RWPE2 (cell line): ENCODE measurements around the gene TK2.

Experiments
- ATAC-seq: fragments of 200-7000 bp; cut with Tn5 transposase; 3 replicates; pipeline ENCODE4 v1.9.1; 2021; ENCODE audit warnings: low read depth
- DNase-seq: peaks from one replicate; pipeline ENCODE4 v3.0.0-alpha.2; 2020; ENCODE audit warnings: low spot score
- H3K27ac ChIP-seq: fragments of 450-650 bp; 2 replicates; pipeline ENCODE4 v1.5.1; 2017; ENCODE audit warnings: mild to moderate bottlenecking; ENCODE audit not compliant: poor library complexity, severe bottlenecking
- H3K27me3 ChIP-seq: fragments of 250-450 bp; sonication (Bioruptor Pico); 2 replicates; pipeline ENCODE4 v1.5.1; 2021; ENCODE audit warnings: mild to moderate bottlenecking, moderate library complexity; ENCODE audit not compliant: insufficient read depth, poor library complexity, severe bottlenecking
- H3K36me3 ChIP-seq: fragments of 250-450 bp; sonication (Bioruptor Pico); 2 replicates; pipeline ENCODE4 v1.5.1; 2020; ENCODE audit warnings: low read depth, mild to moderate bottlenecking, moderate library complexity
- H3K4me1 ChIP-seq: fragments of 250-450 bp; sonication (Bioruptor Pico); 2 replicates; pipeline ENCODE4 v1.5.1; 2021; ENCODE audit warnings: mild to moderate bottlenecking, moderate library complexity; ENCODE audit not compliant: insufficient read depth, poor library complexity, severe bottlenecking
- H3K4me3 ChIP-seq: fragments of 250-450 bp; sonication (Bioruptor Pico); 2 replicates; pipeline ENCODE4 v1.5.1; 2021; ENCODE audit warnings: mild to moderate bottlenecking, moderate library complexity; ENCODE audit not compliant: severe bottlenecking
- H3K9me3 ChIP-seq: fragments of 250-450 bp; sonication (Bioruptor Pico); 2 replicates; pipeline ENCODE4 v1.5.1; 2021; ENCODE audit warnings: mild to moderate bottlenecking, moderate library complexity; ENCODE audit not compliant: severe bottlenecking
- TF ChIP-seq, protein P1 (sequence below): fragments of 450-650 bp; IDR thresholded peaks from one replicate; pipeline ENCODE4 v1.5.1; 2017; ENCODE audit warnings: mild to moderate bottlenecking, moderate library complexity; ENCODE audit not compliant: poor library complexity, severe bottlenecking

The TK2 gene

DNA sequence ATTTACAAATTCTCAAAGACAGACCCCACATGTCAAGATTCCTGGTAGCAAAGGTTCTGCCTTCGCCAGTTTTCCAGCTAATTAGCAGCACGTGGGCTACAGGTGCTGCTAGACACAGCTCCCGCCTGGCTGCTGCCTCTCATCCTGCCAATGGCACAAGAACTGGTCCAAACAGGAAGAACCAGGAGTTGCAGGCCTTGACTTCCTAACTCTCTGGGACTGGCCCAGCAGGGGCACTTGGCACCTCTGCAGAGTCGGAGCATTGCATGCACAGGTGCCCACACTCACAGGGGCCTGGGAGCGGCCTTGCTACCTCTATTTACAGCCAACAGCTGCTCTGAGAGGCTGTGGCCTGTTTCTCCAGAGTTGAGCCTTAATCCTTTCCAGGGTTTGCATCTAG is 39.6 kb downstream of the TK2 start:
- Histone ChIP-seq H3K4me1 (peaks cover 57% of the 10 kb centered on the region), H3K27me3 (no peaks in the 10 kb centered on the region), H3K9me3 (no peaks in the 10 kb centered on the region), H3K36me3 (peaks cover 5% of the 10 kb centered on the region; the same call in 1 of the 2 replicates), H3K4me3 (no peak overlapping the region), H3K27ac (peak overlapping the region; percentile 94)
- DNase-seq: no peak
- ATAC-seq: no peak
- TF ChIP-seq, protein P1, sequence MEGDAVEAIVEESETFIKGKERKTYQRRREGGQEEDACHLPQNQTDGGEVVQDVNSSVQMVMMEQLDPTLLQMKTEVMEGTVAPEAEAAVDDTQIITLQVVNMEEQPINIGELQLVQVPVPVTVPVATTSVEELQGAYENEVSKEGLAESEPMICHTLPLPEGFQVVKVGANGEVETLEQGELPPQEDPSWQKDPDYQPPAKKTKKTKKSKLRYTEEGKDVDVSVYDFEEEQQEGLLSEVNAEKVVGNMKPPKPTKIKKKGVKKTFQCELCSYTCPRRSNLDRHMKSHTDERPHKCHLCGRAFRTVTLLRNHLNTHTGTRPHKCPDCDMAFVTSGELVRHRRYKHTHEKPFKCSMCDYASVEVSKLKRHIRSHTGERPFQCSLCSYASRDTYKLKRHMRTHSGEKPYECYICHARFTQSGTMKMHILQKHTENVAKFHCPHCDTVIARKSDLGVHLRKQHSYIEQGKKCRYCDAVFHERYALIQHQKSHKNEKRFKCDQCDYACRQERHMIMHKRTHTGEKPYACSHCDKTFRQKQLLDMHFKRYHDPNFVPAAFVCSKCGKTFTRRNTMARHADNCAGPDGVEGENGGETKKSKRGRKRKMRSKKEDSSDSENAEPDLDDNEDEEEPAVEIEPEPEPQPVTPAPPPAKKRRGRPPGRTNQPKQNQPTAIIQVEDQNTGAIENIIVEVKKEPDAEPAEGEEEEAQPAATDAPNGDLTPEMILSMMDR: no peak

DNA sequence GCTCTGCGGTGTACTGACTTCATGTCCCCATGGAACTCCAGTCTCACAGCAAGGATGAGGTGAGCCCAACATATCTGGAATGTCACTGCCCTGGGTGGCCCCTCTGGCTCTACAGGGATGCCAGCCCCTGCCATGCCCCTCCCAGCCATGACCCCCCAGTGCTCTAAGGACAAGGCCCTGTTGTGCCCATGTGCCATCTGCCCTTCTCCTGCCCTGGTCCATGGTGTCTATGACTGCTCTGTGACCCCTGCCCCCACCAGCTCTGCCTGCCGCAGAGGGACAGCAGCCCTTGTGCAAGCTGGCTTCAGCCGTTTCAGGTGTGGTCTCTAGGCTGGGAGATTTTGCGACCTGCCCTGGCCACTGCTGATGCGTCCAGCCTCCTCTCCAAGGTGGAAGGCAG is 40.3 kb downstream of the TK2 start:
- no peak overlapping the region for H3K4me3 ChIP-seq
- no peak for DNase-seq
- H3K36me3 ChIP-seq: peaks cover 5% of the 10 kb centered on the region; the same call in 1 of the 2 replicates
- no peaks in the 10 kb centered on the region for H3K9me3 ChIP-seq
- TF ChIP-seq, protein P1: no peak
- no peak for ATAC-seq
- H3K4me1 ChIP-seq: peaks cover 57% of the 10 kb centered on the region
- H3K27ac ChIP-seq: peak overlapping the region; percentile 94
- no peaks in the 10 kb centered on the region for H3K27me3 ChIP-seq

DNA sequence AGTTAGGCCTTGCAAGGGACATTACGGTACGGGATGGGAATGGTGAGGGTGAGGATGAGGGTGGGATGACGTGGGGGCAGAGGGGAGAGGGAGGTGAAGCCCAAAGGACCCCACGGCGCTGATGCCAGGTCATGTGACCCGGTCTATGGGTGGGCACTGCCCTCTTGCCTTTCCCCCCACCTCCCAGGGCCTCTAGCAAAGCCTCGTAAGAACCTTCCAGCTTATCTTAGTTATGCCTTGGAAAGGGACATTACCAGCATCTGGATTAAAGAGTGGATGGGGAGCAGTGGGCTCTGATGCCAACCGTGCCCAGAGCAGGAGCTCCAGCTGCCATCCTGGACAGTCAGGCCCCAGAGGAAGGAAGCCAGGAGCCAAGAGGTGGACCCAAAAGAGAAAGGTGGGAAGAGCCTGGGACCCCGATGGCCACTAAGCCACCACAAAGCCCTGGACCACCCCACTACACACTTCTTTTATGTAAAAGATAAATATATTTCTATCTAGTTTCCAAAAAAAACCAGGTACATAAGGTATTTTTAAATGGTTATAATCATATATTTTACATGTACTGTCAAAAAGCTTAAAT is 40.9 kb downstream of the TK2 start:
- H3K9me3 ChIP-seq: no peaks in the 10 kb centered on the region
- no peaks in the 10 kb centered on the region for H3K27me3 ChIP-seq
- ATAC-seq (no peak), DNase-seq (no peak)
- peaks cover 57% of the 10 kb centered on the region for H3K4me1 ChIP-seq
- peaks cover 5% of the 10 kb centered on the region; the same call in 1 of the 2 replicates for H3K36me3 ChIP-seq
- peak overlapping the region; percentile 94 for H3K27ac ChIP-seq
- H3K4me3 ChIP-seq: no peak overlapping the region
- TF ChIP-seq, protein P1: no peak

DNA sequence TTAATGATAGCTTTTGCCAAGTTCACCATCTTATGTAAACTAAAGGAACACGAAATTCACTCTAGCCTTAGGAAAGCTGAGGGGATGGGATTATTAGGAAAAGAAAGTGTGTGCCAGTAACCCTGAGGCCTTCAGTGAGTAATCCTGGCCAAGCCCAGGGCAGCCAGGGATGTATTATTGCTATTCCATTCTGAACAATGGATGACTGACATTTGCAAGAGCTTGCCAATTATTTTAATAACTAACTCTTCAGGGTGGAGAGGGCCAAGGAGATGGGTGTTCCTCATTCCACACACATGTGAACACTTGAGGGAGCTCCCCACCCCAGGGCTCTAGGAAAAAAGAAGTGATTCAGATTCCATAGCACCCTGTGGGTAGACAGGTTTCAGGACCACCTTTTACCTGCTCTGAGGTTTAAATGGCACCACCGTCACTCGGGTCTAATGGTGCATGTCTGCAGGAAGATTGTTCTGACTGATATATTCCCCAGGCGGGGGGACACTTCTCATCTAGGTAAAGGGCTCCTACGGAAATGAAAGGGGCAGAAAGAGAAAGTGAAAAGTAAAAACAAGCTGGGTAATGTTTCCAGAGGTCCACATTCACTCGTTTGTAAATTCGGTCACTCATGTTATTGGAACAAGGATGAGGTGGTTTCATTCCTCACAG is 41.5 kb downstream of the TK2 start:
- TF ChIP-seq, protein P1: peak; percentile 50
- H3K36me3 ChIP-seq: peaks cover 5% of the 10 kb centered on the region; the same call in 1 of the 2 replicates
- H3K4me1 ChIP-seq: peaks cover 55% of the 10 kb centered on the region
- no peak overlapping the region for H3K4me3 ChIP-seq
- peak overlapping the region; percentile 94 for H3K27ac ChIP-seq
- DNase-seq: peak; percentile 86
- H3K9me3 ChIP-seq: no peaks in the 10 kb centered on the region
- peak; percentile 85 for ATAC-seq
- no peaks in the 10 kb centered on the region for H3K27me3 ChIP-seq

DNA sequence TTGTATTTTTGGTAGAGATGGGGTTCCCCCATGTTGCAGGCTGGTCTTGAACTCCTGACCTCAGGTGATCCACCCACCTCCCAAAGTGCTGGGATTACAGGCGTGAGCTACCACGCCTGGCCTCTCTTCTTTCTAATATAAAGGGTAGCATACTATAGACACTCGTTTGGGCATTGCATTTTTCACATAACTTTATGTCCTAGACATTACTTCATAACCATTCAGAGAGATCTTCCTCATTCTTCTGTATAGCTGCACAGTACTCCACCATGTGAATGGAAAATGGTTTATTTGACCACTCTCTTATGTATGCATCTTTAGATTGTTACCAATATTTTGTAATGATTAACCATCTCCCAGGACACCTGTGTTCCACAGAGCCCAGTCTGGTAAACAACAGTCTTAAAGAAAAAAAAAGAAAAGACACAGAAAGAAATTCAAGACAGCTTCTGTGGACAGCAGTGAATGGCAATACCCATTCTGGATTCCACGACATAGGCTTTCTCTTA is 42.1 kb downstream of the TK2 start:
- ATAC-seq: no peak
- TF ChIP-seq, protein P1: no peak
- H3K27me3 ChIP-seq: no peaks in the 10 kb centered on the region
- no peak for DNase-seq
- H3K9me3 ChIP-seq: no peaks in the 10 kb centered on the region
- H3K4me1 ChIP-seq: peaks cover 49% of the 10 kb centered on the region
- H3K27ac ChIP-seq: peak overlapping the region; percentile 94
- peaks cover 5% of the 10 kb centered on the region; the same call in 1 of the 2 replicates for H3K36me3 ChIP-seq
- H3K4me3 ChIP-seq: no peak overlapping the region
